PFSK-1 (cell line): ENCODE data around the gene PSMA7.

Source experiments
- FOXP2 ChIP-seq: optimal IDR thresholded peaks from 2 replicates; pipeline ENCODE3; 2011; ENCODE audit warnings: borderline replicate concordance, control low read depth, inconsistent platforms; ENCODE audit not compliant: insufficient read depth; ENCODE audit errors: extremely low read length, extremely low read depth
- POLR2AphosphoS5 ChIP-seq: IDR thresholded peaks from 2 replicates; pipeline ENCODE4 v1.6.1; 2012; ENCODE audit warnings: low read depth, mild to moderate bottlenecking, control low read depth, low read length, moderate library complexity
- REST ChIP-seq, 2 experiments: IDR thresholded peaks; 2 replicates each; pipeline versions ENCODE4 v1.6.1 to v1.8.0; 2011 to 2012; ENCODE audit warnings: low read depth in 2 of 2, low read length in 2 of 2, control low read depth in 1 of 2, inconsistent platforms in 1 of 2, mild to moderate bottlenecking in 1 of 2, moderate library complexity in 1 of 2; ENCODE audit not compliant: insufficient read depth in 1 of 2
- SIN3A ChIP-seq: IDR thresholded peaks from 2 replicates; pipeline ENCODE4 v1.6.1; 2012; ENCODE audit warnings: mild to moderate bottlenecking, low read length, moderate library complexity, borderline replicate concordance; ENCODE audit not compliant: insufficient read depth
- TAF1 ChIP-seq: IDR thresholded peaks from 2 replicates; pipeline ENCODE4 v1.6.1; 2012; ENCODE audit warnings: low read length, control low read depth, borderline replicate concordance; ENCODE audit not compliant: insufficient read depth

The PSMA7 gene

GRCh38 chr20:62147528-62147927 lies 4.3 kb upstream of the PSMA7 start:
- no peak for TF ChIP-seq TAF1
- TF ChIP-seq FOXP2 = no peak
- TF ChIP-seq POLR2AphosphoS5 = no peak
- no peak for TF ChIP-seq SIN3A
- no peak for TF ChIP-seq REST (IDR thresholded peaks at IDR 0.05; ENCODE audit: insufficient read depth in 1 of 2, low read depth in 2 of 2, low read length in 2 of 2)

- TF ChIP-seq POLR2AphosphoS5 (no peak), FOXP2 (no peak), TAF1 (no peak), REST (IDR thresholded peaks at IDR 0.05; ENCODE audit: insufficient read depth in 1 of 2, low read depth in 2 of 2, low read length in 2 of 2) (no peak), SIN3A (no peak)
Measured at GRCh38 chr20:62147125-62147524, 3.9 kb upstream of the PSMA7 start.

GRCh38 chr20:62146019-62146755 lies 3.0 kb upstream of the PSMA7 start:
- TF ChIP-seq POLR2AphosphoS5 = no peak
- no peak for TF ChIP-seq REST (IDR thresholded peaks at IDR 0.05; ENCODE audit: insufficient read depth in 1 of 2, low read depth in 2 of 2, low read length in 2 of 2)
- no peak for TF ChIP-seq TAF1
- TF ChIP-seq FOXP2 = no peak
- TF ChIP-seq SIN3A = no peak

GRCh38 chr20:62145688-62146018 lies 2.5 kb upstream of the PSMA7 start:
- TF ChIP-seq TAF1 = no peak
- TF ChIP-seq FOXP2 = no peak
- TF ChIP-seq SIN3A = no peak
- TF ChIP-seq POLR2AphosphoS5 = no peak
- TF ChIP-seq REST (IDR thresholded peaks at IDR 0.05; ENCODE audit: insufficient read depth in 1 of 2, low read depth in 2 of 2, low read length in 2 of 2) = no peak
